ENCODE data around the gene KRT6A.
A peak's percentile ranks its signal among the peaks of the same experiment; 100 is the strongest.
"Not testable (repeated sequence)": the region's sequence is repeated elsewhere in the genome, so short reads cannot be mapped to it uniquely, and the experiment has no call there.

KRT6A gene

DNA sequence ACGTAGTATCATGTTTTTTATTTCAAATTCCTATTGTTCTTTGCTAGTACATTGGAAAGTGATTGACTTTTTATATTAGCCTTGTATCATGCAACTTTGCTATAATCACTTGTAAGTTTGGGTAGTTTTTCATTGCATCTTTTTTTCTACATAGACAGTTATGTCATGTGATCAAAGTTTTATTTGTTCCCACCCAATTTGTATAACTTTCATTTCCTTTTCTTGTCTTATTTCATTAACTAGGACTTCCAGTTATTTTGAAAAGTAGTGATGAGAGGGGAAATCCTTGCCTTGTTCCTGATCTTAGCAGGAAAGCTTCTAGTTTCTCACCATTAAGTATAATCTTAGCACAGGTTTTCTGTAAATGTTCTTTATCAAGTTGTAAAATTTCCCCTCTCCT is 9.8 kb upstream of the KRT6A start:
- DNase-seq (ENCODE audit: low read depth): no peak

DNA sequence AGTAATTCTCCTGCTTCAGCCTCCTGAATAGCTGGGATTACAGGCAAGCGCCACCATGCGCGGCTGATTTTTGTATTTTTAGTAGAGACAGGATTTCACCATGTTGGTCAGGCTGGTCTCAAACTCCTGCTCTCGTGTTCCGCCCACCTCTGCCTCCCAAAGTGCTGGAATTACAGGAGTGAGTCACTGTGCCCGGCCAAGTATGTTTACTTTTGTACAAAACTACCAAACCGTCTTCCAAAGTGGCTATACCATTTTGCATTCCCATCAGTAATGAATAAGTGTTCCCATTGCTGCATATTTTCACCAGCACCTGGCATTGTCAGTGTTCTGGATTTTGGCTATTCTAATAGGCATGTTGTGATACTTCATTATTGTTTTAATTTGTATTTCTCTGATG is 8.4 kb upstream of the KRT6A start:
- DNase-seq (ENCODE audit: low read depth): no peak

DNA sequence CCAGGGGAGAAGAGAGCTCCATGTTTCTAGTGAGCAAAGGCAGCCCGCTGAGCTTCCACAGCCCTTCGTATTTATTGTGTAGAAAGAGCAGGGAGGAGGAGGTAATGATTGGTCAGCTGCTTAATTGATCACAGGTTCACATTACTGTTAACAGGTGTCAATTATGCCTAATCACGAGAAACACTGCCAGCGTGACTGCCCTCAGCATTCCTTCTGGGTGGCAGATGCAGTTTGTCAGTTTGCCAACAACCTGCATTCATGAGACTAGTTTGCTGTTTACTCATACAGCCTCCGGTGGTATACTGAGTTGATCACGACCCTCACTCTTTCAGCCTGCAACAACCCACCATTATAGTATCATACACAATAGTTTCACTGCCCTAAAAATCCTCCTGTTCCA is 7.5 kb upstream of the KRT6A start:
- not testable (repeated sequence) for DNase-seq (ENCODE audit: low read depth)

DNA sequence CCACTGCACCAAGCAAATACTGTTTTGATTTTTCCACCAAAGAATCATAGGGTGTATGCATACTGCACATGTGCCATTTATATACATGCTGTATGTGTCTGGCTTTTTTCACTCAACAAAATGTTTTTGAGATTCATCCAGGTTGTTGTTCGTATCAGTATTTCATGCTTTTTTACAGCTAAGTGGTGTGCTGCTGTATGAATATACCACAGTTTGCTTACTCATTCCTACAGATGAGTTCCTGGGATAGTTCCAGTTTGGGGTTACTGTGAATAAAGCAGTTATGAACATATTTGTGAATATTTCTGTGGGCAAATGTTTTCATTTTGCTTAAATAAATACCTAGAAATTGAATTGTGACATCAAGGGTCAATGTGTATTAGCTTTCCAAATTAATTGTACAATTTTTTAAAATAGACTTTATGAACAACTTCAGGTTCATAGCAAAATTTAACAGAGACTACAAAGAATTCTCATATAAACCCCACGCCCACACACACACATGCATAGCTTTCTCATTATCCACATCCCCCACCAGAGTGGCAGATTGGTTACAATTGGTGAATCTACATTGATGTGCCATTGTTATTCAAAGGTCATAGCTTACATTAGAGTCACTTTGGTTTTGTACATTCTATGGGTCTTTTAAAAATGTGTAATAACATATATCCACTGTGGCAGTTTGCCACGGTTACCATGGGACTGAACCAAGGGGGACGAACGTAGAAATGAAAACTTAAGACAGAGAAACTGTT is 6.9 kb upstream of the KRT6A start:
- no peak for DNase-seq (ENCODE audit: low read depth)

DNA sequence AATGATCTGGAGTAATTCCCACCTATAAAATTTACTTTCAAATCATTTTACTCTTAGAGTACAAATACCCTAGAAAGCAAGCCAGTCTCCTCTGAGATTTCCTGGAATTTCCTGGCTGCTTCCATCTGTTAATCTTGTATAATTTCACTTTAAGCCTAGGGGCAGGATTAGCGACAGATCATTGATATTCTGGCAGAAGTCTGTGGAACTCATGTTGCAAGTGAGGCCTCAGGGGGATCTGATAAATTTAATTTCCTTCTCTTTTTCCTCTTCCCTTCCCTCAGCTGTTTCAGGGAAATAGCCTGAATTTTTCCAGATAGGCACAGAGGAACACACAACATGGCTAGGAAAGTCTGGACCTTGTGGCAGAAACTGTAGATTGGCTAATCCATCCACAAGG is 5.9 kb upstream of the KRT6A start:
- no peak for DNase-seq (ENCODE audit: low read depth)

DNA sequence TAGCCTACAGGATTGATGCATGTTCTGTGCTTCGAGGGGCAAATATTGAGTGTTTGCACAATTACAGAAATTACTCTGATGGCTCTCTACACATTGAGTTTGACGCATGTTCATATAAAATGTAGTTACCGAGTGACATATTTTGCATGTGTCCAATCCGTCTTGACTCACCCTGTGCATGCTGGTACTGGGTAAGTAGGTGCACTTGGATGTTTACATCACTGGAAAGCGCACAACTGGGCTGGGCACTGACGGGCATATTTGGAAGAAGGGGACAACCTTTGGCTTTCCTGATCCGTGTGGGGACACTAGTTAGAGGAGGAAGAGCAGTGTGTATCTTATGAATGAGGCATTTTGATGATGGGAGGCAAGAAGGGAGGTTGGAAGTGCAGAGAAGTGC is 4.9 kb upstream of the KRT6A start:
- no peak for DNase-seq (ENCODE audit: low read depth)

DNA sequence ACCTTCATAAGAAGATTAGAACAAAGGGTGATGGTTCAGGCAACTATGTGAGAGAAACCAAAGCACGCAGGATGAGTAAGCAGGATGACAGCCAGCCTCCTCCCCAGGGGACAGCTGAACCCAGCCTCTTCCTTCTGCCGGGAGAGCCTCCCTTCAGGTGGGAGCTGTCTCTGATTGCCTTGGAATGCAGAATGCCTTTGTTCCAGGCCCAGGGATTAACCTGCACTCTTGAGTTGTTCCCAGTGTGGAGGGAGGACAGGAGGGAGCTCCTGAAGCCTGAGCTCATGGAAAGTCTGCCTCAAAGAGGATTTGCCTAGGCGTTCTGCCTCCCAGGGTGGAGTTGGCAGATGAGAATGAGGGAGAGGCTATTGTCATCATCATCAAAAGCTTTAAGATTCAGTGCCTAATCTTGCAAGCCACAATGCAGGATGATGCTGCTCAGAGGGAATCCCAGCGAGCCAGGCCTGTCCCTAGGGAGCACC is 3.6 kb upstream of the KRT6A start:
- peak; percentile 48 for DNase-seq (ENCODE audit: low read depth)

DNA sequence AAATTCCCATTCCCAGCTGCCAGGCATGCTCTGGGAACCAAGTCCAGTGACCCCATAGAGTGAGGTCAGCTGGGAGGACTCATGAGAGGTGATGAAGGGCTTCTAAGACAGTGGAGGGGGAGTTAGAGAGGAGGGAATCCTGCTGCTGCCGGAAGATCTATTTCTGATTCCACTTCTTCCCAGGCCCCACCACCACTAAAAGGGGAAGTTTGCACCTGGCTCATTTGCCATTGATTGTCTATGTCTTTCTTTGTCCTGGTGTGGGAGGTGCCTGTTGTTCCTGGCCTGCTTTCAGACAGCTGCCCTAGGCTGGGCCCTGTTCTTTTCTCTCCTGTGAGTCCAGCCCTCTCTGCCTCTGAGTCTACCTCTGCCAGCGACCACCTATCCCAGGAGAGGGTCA is 3.0 kb upstream of the KRT6A start:
- no peak for DNase-seq (ENCODE audit: low read depth)

DNA sequence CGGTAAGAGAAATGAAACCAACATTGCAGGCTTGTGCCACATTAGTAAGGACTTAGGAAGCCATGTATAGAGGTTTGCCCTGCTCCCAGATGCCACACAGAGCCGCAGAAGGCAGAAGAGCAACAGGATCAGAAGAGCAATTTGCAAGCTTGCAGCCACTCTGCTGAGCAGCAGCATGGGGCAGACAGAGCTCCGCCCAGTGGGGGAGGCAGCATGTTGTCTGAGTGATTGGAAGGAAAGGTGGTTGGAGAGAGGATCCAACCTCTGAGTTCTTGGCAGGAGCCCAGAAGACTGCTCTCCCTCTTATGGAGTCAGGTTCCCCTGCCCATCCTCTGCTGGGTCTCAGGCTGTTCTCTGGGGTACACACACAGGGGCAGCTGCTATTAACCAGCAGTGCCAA is 2.3 kb upstream of the KRT6A start:
- no peak for DNase-seq (ENCODE audit: low read depth)

DNA sequence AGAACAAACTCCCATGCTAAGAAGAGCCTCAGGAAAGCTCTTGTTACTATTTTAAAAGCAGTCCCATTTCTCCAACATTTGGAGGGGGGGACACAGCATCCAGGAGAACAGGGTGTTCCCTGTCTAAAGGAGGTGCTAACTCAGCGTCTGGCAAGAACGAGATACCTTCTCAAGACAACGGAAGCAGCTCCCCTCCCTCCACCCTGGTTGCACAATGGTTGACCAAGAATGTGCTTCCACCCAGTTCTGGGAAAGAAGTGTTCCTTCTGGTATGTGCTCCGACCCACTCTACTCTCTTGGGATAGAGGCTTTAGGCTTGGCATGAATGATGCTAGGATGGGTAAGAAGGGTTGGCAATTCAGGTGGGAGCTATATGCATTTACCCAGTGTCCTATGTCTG is 1.5 kb upstream of the KRT6A start:
- peak; percentile 54 for DNase-seq (ENCODE audit: low read depth)

DNA sequence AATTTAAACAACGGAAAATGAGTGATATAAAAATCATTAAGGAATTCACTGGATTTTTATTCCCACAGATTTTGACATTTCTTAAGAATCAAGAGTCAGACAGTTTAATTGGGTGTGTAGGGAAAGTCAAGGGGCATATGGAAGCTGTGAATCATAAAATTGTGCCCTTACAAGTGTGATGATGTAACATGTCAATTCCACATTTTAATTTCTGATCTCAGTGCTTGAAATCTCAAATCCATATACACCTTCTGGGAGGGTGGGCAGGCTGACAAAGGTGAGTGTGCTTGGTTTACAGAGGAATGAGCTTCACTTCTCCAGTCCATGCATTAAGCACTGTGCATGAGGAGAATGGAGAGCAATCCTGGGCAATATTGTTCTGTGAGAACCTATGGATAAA is 1.0 kb upstream of the KRT6A start:
- no peak for DNase-seq (ENCODE audit: low read depth)

DNA sequence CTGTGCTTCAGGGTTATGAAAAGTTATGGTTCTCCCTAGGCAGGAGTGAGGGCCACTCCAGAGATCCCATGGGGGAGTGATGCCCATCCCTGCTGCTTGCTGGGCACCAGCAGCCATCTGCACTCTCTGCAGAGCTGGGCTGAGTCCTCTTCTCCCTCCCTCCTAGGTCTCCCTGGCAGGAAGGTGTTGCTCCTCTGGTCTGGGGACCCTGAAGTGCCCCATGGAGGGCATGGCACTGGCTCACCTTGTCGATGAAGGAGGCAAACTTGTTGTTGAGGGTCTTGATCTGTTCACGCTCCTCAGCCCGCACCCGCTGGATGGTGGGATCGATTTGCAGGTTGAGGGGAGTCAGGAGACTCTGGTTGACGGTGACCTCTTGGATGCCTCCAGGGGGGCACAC is 652 bp downstream of the KRT6A start:
- not testable (repeated sequence) for DNase-seq (ENCODE audit: low read depth)

DNA sequence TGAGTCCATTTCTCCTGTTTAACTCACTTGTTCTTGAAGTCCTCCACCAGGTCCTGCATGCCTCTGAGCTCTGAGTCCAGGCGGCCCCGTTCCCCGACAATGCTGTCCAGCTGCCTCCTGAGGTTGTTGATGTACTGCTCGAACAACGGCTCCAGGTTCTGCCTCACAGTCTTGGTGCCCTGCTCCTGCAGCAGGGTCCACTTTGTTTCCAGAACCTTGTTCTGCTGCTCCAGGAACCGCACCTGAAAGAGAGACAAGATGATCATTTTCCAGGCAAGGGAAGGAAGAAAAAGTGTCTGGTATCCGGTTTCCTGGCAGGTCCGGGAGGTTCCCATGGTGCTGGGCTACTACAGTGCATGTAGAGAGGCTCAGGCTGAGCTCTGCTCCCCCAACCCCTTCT is 1.6 kb downstream of the KRT6A start:
- DNase-seq (ENCODE audit: low read depth): not testable (repeated sequence)

DNA sequence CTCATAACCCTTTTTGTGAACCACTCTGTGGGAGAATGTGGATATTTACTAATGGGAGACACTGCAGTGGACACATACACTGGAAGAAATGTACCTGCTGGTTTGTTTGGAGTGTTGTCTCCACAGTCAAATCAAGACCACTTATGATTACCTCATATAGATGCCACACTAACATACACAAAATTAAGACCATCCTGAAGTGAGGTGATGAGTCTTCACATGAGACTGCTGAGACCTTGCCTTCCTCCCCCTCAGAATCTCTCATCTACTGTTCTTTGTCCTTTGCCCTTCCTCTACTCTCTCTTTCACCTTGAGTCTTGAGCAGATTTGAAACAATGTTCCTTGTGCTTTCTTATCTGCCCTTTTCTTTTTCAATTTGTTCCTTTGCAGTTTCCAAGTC is 4.3 kb downstream of the KRT6A start:
- no peak for DNase-seq (ENCODE audit: low read depth)

DNA sequence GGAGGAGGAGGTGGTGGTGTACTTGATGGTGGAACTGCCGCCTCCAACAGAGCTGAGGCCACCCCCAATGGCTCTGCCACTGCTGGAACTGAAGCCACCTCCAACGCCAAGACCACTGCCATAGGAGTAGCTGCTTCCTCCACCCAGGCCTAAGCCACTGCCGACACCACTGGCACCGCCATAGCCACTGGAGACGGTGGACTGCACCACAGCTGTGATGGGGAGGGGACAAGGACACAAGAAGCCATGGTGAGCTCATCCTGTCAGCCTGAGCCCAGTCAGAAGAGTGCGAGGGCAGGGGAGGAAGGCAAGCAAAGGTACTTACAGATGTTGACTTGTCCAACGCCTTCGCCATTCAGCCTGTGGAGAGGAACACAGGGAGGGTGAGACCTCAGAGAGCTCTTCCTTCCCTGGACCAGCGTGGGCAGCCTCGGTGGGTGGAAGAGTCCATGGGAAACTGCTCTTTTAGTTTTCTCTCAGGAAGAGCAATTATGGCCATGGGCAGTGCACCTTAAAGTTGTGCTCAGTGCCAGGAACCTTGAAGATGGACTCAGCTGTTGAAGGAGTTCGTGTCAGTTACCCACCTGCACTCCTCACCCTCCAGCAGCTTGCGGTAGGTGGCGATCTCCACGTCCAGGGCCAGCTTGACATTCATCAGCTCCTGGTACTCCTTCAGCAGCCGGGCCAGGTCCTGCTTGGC is 5.2 kb downstream of the KRT6A start:
- not testable (repeated sequence) for DNase-seq (ENCODE audit: low read depth)

DNA sequence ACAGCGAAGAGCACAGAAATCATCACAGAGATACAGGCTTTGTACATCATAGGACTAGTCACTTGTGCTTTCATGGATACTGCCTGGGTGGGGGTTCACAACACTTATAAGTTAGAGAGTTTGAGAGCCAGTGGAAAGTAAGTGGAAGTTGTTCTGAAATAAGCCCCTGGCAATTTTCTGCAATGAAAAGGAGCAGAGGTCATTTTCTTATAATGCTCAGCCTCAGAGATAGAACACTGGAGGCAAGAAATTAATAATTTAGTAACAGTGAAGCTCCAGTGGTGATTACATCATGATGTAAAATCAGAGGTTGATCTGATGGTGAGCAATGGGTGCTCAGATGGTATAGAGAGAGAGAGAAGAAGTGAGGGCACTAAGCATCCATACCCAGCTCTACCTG is 5.8 kb downstream of the KRT6A start:
- DNase-seq (ENCODE audit: low read depth): no peak

DNA sequence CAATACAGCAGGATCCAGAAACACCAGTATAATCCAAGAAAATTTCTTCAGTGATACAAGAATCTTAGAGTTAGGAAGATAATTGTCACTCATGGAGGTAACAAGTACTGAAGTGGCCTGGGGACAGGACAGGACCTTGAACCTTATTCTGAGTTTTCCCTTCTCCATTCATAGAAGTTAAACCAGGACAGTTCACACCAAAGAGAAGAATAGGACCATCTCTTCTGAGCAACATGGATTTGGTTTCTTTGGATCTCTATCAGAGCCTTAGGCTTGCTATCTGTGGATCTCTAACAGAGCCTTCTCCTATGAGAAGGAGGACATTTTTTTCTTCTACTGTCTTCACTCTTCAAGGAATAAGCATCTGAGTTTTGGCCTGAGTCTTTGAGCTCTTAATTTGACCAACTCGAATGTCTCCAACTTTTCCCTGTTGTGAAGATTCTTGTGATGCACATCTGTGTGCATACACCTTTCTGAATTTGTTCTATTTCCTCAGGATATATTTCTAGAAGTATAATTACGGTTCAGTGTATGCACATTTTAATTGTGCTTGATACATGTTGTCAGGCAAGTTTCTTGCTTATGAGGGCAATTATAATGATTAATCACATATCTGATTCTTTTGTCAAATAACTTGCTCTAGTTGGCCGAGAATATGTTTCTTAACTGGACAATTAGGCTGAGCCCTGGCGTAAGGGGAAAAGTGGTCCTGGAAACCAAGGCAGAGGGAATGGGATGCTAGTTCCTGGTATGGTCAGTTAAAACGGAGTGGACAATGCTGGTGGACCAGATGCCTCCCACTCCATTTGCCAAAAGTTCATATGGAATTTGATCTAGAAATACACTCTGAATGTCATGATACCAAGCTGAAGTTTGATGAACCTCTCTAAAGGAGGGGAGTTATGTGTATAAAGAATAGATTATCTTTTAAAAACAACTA is 6.6 kb downstream of the KRT6A start:
- no peak for DNase-seq (ENCODE audit: low read depth)

DNA sequence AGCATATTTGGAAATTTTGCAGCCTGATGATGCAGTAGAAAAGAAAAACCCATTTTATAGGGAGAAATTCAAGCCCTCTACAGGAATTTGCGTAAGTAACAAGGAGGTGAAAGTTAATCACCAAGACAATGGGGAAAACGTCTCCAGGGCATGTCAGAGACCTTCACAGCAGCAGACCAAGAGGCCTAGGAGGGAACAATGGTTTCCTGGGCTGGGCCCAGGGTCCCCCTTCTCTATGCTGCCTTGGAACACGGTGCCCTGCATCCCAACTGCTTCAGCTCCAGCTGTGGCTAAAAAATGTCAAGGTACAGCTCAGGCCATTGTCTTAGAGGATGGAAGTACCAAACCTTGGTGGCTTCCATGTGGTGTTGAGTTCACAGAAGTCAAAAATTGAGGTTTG is 13.0 kb downstream of the KRT6A start:
- DNase-seq (ENCODE audit: low read depth): no peak

DNA sequence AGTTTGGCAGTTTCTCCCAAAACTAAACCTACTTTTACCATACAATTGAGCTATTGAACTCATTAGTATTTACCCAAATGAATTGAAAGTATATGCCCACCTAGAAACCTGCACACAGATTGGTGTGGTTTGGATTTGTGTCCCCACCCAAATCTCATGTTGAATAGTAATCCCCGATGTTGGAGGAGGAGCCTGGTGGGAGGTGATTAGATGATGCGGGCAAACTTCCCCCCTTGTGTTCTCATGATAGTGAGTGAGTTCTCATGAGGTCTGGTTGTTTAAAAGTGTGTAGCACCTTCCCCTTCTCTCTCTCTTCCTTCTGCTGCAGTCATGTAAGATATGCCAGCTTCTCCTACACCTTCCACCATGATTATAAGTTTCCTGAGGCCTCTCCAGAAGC is 15.4 kb downstream of the KRT6A start:
- no peak for DNase-seq (ENCODE audit: low read depth)

DNA sequence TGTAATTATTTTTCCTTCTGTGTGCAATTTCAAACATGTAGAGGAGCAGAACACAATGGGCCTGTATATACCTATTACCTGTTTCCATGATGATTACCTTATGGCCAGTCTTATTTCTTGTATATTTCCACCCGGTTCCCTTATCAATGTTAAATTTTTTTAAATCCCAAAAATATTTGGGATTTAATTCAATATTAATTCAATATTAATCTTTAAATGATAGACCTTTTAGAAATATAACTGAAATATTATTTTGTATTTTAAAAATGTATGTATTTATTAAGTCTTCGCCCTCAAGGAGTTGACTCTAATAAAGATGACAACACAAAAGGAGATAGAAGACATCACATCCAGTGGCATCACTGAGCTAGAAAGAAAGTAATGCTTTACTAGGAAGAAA is 18.8 kb downstream of the KRT6A start:
- no peak for DNase-seq (ENCODE audit: low read depth)

DNA sequence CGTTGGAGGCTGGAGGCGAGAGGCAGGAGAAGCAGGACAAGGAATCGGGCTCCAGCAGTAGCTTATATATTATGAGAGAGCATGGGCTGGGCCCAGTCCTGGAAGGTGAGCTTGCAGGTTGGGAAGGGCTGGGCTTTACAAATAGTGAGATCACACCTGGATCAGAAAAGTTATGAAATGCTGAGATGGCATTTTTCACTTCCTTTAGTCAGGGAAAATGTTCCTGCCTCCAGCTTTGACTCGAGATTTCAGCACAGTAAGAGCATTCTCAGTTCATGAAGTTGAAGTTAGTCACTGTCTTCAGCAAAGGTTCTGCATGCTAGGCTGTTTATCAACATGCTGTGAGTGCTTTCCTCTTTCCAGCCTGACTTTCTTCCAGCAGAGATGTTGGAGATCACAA is 19.3 kb downstream of the KRT6A start, which contains the start of gene KRT6C:
KRT6C (minus strand) TSS at position 38 of the 400 bp plus-strand sequence. CDS start 68 bp downstream, outside the sequence.
- no peak for DNase-seq (ENCODE audit: low read depth)

DNA sequence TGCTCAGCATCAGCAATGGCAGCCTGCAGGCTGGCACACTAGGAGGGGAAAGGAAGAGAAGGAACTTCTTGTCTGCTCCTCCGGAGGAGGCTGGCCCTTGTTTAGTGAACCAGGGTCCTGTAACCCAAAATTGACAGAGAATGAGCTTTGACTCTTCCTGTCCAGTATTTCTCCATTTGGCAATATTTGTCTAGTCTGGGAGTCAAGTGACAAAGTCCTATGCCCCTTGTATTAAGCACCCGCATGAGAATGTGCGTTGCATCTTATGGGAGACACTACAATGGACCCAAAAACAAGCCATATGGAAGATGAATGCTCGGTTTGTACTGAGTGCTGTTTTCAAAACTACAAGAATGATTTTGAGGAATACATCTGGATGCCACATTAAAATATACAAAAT is 23.2 kb downstream of the KRT6A start:
- no peak for DNase-seq (ENCODE audit: low read depth)

DNA sequence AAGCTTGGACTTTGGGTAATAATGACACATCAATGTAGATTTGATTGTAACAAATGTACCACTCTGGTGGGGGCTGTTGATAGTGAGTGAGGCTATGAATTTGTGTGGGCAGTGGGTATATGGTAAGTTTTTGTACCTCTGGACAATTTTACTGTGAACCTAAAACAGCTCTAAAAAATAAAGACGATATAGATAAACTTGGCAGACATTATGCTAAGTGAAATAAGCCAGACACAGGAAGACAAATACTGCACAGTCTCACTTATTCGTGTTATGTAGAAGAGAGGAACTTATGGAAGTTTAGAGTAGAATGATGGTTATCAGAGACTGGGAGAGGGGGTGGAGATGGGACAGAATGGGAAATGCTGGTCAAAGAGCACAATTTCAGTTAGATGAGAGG is 28.2 kb downstream of the KRT6A start:
- no peak for DNase-seq (ENCODE audit: low read depth)

Data from fibroblast of gingiva (primary cell).